Endometrium (tissue), 2 donors: Measurements from ENCODE around the gene KAZN.

Experiments used
- FAIRE-seq: peaks from 2 replicates; lab custom pipeline; 2012; peaks lifted over from hg19 to GRCh38; lab: Jason Lieb, UNC
- donor health status: control.
- donor health status: control.

KAZN gene

DNA sequence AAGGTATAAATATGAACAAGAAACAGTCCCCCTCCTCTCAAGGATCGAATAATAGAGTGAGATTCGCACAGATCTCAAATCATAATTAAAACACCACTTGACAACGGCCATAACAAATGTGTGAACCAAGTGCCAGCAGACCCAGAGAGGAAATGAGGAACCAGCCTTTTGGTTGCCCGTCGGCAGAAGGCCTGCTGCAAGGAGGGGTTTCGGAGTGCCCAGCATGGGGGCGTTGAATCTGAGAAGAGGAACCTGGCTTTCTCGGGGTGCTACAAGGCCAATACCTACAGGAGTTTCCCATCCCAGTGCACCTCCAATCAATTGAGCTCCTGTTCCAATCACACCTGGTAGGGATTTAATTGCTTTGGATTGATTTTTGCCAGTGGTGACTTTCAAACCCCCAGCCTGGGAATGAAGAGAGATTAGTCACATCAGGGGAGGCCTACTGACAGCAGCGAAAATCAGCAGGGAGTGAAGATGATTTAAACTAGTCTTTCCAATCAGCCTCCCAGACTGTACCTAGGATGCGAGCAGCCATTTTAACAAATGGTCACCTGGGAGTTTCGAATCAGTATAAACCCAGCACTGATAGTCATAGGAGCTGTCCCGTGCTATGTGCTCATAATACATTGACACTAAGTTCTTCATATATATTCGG lies 263.8 kb downstream of the KAZN start:
- no peak for FAIRE-seq

DNA sequence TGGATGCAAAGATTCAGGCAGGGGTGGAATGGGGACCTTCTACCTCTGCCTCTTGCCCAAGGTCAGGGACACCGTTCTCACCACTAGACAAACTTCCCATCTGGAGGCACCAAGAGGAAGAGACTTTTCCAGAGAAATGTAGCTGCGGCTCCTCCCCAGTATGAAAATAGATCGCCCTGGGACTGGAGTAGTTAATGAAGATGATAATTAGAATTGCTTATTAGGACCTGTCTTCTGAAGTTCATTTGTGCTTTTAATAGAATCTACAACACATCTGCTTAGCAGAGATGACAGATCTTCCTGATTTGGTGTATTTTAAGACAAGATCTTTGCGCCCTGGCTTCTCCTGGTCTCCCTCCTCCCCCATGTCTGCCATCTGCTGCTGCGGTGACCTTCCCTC lies 266.6 kb downstream of the KAZN start:
- FAIRE-seq = no peak

DNA sequence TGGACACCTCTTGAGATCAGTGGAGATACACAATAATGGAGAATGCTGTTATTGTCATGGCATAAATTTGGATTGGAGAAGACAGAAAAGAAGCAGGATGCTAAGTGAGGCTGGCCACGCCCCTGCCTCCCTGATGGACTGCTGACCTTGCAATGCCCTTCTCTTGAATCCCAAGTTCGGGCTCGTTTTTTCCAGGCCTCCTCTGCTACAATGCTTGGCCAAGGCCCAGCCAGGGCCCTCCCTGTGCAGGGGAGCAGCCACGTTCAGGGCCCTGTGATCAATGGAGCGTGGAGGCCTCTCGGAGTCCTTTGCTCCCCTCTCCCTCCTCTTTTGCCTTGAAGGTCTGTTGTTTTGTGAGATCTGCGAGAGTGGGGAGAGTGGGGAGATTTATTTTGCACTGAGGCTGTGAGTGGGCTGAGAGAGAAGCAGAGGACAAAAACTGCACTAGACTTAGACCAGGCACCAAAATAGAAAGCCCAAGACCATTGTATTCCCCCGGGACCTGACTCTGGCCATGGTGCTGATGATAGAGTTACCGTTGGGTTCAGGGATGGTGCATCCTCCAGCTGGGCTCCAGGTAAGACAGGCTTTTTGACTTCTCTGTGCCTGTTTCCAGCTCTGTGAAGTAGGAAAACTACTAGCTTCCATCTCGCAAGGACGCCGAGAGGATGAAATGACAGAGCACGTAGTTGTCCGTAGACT lies 268.6 kb downstream of the KAZN start:
- FAIRE-seq = no peak

DNA sequence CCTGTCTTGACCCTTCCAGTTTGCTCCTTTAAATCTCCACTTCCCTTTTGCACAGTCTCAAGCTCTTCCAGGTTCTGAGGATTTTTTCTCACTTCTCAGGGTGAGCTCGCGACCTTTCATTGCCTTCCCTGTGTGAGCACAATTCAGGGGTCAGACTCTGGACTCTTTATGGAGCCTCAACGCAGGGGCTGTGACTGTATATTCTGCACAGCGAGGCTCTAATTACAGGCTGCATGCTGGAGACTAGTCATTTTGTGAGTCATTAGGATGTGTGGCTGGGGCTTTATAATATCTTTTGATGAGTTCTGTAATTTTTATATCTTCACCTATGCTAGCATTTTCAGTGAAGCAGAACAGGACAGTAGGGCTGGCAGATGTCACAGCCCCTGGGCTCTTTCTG lies 270.7 kb downstream of the KAZN start:
- FAIRE-seq = no peak

DNA sequence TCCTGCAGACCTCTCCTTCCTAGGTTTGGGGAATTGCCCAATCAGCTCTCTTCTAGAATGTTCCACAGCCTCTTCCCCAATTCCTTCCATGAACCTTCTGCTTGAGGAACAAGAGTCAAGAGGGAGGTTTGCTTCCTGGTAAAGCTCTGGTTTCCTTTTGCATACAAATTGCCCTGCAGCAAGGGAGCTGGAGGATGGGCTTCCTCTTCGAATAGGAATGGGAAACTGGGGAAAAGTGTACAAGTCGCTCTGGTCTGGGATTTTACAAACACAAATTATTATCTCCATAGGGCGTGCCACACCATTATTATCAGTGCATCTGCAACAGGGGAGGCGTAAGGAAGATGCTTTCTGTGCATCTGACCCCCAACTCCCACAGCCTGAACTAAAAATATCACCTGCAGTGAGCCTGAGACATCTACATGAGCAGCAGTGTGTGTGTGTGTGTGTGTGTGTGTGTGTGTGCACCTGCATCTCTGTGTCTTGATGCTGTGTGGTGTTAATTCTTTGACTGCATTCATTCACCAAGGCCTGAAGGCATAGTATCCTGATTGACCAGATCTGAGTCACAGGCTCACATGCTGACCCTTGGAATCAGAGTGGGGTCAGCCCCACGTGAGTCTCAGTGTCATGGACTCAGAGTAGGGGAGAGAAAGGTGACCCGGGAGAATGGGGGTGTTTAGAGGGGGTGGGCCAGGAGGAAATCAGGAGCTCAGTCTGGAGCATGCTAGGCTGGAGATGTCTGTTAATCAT lies 272.9 kb downstream of the KAZN start:
- FAIRE-seq = no peak

DNA sequence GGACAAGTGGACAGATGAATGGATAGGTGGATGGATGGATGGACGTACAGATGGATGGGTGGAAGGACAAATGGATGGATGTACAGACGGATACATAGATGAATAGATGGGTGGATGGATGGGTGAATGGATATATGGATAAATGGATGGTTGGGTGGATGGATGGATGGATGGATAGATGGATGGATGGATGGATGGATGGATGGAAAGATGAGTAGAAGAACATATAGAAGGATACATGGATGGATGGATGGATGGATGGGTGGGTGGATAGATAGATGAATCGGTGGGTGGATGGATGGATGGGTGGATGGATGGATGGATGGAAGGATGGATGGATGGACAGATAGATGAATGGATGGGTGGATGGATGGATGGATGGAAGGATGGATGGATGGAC lies 274.3 kb downstream of the KAZN start:
- FAIRE-seq = no peak

DNA sequence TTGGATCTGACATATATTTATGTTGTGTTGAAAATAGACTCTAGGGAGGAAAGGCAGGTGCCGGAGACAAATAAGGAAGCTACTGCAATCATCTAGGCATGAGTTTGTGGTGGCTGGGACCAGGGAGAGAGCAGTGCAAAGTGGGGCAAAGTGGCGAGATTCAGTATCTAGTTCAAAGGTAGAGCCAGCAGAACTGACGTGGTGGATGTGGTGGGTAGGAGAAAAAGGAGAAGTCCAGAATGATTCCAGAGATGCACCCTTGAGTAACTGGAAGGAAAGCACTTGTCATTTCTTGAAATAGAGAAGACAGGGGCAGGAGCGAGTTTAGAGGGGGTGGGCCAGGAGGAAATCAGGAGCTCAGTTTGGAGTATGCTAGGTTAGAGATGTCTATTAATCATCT lies 275.2 kb downstream of the KAZN start:
- no peak for FAIRE-seq

DNA sequence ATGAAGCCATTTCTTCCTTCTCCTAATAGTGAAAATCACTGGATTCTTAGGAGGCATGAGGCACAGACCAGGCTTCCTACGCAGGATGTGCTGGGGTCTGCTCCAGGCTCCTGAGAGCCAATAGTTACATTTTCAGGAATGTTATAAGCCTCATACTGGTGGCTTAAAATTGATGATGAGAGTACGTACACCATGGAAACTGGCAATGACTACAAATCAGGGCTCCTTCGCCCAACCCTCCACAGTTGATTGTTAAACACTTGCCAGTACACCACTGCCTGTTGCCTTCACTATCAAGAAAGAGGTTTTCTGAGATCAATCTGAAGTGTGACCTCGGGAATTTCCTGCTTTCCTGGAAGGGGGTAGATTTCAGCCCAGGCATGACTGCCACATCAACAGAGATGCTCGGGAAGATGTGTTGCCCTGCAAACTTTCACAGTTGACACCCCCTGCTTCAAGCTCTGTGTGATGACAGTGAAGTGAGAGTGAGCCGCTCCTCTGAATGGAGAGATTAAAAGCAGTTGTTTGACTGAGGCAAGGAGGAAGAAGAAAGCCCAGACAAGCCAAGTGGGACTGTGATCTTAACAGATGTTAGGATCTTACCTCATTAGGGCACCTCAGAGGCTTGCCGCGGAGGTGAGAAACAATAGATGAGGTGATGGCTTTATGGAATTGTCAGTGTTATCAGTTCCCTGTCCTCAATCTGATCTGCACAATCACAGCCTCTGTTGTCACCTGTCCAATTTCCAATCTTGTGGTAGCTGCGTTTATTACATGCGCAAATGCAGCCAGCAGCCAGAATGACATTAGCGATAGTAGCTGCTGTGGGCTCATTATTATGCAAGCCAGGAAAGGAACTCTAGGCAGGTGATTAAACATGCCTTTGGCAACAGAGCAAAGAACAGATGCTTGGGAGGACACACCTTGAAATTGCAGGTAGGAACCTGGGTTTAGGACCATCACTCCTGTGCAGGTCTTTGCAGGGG lies 277.3 kb downstream of the KAZN start:
- no peak for FAIRE-seq

DNA sequence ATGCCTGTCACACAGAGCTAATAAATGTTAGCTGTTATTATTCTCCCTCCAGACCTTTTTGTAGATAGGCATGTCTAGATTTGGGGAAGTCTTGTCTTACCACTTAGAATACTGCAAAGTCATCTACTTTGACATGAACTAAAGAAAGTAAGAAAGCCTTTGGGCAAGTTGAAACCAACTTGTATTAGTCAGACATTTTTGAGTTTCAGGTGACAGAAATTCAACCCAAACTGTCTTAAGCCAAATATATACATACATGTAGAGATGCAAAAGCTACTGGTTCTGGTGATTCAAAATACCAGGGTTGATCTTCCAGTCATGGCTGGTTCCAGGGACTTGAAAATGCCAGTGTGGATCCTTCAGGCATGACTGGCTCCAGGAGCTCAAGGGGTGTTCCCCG lies 278.3 kb downstream of the KAZN start:
- FAIRE-seq = no peak

DNA sequence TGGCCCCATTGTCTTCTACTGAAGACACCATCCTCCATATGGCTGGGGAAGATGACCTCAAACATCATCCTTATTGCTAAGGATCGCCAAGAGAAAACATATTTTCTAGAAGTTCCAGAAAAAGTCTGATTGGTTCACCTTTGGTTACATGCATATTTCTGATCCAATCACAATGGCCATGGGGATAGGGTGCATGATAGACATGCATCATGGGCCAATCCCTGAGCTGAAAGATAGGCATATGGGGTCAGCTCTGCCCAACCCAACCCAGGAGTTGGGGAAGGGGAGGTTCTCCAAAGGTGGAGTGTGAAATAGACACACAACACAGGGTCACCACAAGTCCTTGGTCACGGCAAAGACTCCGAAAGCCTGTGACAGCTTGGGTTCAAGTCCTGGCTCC lies 278.7 kb downstream of the KAZN start:
- no peak for FAIRE-seq

DNA sequence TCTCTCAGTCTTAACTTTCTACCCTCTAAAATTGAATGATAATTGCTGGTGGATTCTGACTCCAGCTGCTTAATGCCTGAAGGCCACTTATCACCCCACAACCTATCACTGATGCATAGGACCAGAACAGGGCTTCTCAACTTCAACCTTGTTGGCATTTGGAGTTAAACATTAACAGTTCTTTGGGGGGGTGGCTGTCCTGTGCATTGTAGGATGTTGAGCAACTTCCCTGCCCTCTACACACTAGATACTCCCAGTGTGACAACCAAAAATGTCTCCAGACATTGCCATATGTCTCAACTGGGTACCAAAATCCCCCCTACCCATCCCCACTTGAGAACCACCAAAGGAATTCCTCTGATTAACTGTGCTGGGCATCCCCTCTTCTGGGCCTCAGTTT lies 279.6 kb downstream of the KAZN start:
- FAIRE-seq = no peak

DNA sequence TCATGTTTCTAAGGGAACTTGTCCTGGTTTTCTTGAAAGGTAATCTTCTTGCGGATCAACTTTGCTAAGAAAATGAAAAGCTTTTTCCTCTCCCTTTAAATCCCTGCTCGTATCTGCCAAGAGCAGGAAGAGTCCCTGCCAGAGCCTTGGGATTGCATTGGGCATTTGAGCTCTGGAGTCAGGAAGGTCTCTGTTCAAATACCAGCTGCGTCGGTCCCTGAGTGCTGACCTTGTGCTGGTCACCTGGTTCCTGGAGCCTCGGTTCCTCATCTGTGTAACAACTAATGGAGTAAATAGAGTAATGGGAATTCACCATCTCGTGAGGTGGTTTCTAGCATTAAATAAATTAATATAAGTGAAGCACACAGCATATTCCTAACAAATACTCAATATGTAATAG lies 280.5 kb downstream of the KAZN start:
- no peak for FAIRE-seq

DNA sequence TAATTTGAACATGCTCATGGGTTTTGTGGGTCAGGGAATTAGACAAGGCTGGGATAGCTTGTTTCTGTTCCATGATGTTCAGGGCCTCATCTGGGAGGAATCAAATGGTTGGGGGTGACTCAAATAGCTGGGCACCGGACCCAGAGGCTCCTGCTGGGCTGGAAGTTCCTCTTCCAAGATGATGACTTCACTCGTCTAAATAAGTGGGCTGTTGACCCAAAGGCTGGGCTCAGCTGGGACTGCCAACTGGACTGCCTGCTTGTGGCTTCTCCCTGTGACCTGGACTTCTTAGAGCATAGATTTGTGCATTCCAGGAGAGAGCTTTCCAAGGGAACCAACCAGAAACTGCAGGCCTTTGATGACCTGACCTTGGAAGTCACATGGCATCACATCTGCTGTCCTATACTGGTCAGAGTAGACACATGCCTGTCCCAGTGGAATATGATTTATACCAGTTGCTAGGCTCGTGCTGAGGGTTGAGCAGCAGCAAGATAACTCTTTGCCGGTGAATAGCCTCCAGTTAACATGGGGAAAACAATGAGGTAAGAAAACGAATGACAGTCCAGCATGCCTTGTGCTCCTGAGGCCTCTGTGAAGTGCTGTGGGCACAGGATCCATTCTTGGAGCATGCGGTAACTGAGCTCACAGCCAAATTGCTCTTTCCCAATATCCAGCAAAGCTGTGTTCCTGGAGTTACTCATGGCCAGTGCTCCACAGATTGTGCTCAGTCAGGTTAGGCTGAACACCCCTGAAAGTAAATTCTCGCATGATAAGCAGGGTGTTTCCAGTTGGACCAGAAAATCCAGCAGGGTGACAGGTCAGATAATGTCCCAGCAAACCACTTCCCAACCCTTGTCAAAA lies 282.2 kb downstream of the KAZN start:
- no peak for FAIRE-seq

DNA sequence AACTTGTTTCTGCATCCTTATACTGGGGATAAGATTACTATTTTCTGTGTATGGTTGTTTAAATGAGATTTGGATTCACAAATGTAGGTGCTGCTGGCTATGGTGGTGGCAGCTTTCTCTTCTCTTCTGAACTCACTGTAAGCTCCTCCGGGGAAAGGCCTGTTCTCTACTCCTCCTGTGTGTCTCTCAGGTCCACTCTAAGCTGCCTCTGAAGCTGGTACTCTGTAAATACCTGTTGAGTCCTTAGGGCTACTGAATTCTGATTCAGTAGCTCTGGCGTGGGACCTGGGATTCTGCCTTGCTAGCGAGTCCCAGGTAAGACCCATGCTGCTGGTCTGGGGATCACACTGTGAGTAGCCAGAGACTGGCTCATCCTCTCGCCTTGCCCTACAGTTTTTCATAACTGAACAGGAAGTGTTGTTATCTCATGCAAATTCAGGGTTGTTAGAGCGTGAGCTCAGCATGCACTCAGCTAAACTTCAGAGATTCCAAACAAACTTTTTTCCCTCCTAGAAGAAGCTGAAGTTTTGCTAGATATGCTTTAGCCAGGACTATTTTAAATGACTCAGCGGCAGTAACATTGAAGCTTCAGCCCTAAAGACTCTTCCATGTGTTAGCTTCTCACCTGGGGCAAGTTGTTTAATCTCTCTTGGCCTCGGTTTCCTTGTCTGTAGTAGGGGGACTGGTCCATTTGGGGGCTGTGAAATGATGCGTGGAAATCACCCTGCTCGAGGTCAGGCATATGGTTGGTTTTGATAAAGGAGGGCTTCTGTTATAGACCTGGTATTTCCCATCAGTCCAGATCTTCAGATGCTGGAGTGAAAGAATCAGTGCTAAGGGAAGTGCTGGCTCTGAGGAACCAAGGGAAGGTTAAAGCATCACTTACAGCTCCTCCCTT lies 283.5 kb downstream of the KAZN start:
- FAIRE-seq = no peak

DNA sequence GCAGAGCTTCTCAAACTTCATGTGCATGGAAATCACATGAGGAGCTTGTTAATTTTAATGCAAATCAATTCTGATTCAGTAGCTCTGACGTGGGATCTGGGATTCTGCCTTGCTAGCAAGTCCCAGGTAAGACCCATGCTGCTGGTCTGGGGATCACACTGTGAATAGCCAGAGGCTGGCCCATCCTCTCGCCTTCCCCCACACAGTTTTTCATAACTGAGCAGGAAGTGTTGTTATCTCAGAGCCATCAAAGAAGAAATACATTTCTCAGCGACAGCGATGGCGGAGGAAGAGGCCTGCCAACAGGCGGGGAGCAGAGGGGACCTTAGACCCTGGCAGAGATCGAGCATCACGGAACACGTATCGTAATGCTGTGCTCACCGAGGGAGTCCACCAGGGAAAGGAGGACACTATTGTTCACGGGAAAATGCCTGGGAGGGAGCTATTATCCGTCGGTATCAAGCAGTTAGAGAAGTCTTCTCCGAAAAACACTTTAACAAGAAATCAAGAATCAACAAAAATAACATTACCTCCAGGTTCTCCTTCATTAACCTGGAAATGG lies 286.2 kb downstream of the KAZN start:
- FAIRE-seq = no peak

DNA sequence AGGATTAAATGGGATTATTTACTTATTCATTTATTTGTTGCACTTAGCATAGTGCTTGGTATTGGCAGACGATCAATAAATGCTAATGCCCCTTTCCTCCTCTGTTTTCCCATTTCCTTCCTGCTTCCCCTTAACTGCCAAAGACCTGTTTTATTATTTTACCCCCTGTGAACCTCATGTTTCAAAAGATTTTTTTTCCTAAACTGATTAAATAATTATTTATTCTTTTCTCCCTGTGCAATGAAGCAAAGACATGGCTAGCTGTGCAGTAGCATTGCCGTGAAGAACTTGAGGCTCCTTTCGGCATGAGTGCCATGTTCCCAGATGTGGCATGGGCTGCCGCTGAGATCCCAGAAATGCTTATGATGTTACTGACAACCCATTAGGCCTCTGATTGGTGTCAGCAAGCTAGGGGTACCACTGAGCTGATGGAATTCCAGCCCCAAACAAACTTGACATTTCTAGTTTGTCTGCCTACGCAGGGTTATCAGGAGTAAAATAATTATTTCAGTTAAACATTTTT lies 288.6 kb downstream of the KAZN start:
- no peak for FAIRE-seq

DNA sequence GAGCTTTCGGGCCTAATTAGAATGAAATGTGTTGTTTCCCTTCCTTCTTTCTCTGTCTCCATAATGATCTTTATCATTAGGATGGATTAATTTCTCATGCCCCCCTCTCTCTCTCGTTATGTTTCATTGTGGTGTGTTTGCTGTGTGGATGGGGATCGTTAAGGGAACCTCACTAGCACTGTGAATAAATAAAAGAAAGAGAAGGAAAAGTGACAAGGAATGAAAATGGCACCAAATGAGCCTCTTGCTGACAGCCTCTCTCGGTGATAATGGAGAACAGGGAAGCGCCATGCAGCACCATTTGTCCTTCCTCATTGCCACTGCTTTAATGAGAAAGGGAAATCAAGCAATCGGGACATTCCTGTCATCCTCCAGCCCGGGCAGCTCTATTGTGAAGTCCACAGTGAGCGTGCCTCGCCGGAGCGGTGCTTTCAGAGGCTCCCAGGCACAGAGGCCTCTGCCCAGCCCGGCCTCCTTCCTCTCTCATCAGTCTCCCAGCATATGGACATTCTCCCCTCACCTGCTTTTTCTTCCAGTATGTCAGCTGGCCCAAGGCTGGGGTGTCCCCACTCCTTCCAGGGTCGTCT lies 289.4 kb downstream of the KAZN start:
- FAIRE-seq = no peak

DNA sequence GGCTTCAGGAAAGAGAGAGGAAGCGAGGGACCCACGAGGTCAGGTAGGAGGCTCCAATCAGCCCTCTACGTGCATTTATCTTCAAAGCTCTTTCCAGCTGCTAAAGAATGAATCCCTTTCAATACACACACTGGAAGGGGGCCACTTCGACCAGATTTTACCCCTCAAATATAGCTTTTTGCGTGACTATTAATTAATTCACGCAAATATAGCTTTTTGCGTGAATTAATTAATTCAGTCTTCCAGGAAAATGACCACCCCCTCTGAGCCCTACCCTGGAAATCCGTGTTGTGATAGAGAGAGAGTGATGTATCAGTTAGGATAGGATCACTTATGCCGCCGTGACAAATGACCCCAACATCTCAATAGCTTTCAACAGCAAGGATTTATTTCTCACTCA lies 289.9 kb downstream of the KAZN start:
- FAIRE-seq = no peak

DNA sequence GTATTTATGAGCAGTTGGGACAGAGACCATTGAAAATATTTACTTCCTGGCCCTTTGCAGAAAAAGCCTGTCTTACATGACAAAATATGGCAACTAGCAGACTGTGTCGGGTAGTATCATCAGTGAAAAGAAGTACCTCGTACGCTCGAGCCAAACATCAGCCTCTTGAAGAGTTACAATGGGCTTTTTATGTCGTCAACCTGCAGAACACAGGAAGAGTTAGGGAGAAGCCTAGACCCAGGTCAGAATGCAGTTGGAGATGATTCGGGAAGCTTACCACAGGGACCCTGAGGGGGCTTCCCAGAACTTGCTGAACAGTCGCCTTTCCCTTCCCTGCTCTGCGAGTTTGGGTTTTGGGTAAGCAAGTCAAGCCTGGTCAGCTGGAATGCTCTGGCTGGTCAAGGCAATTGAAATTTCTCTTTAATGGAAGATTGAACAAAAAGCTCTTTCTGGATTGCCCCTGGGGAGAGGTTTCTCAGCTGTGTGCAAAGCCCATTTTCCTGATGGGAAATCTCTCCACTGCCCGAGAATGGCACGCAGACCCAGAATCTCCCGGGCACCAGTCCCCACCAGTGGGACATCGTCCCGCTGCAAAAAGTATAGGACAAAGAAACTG lies 291.4 kb downstream of the KAZN start:
- no peak for FAIRE-seq
